A673 (cell line): ENCODE results near the gene DNAJC4. TPM values are rescaled to one million over a fixed set of nuclear protein-coding genes. Genes with fewer than 3 reads are reported as not detected.

Experiments used
- BruUV-seq: library from RNA; stranded (reverse); fragments of 400-500 nt; replicated peaks from 2 replicates; lab custom pipeline; 2021; lab: Mats Ljungman, UMichigan
- CTCF ChIA-PET: fragments of 300-600 bp; sonication (Branson Sonifier 250); formaldehyde crosslinking; loops from one replicate; lab custom pipeline; 2022; ENCODE audit warnings: antibody characterized with exemption; lab: Charles Lee
- POLR2A ChIA-PET: fragments of 300-600 bp; sonication (Branson Sonifier 250); formaldehyde crosslinking; loops from one replicate; lab custom pipeline; 2022; ENCODE audit warnings: antibody characterized with exemption; ENCODE audit not compliant: low non-redundant PET; lab: Charles Lee
- DNase-seq: peaks from one replicate; pipeline ENCODE4 v3.0.0-alpha.2; 2015; ENCODE audit warnings: low spot score
- H3K27ac ChIP-seq: fragments of 200-600 bp; sonication (generic); 2 replicates; pipeline ENCODE4 v1.5.1; 2016; ENCODE audit warnings: mixed run types, low read depth, mild to moderate bottlenecking, mixed read lengths, antibody characterized with exemption, low read length; ENCODE audit not compliant: poor library complexity, severe bottlenecking
- H3K27me3 ChIP-seq: fragments of 200-600 bp; sonication (generic); replicated peaks from 2 replicates; pipeline ENCODE4 v1.6.1; 2017; ENCODE audit warnings: mixed run types, low read depth, mild to moderate bottlenecking, mixed read lengths, antibody characterized with exemption, low read length; ENCODE audit not compliant: insufficient read depth, poor library complexity
- H3K36me3 ChIP-seq: fragments of 200-600 bp; sonication (generic); 2 replicates; pipeline ENCODE4 v1.6.1; 2016; ENCODE audit warnings: mixed run types, mild to moderate bottlenecking, mixed read lengths, antibody characterized with exemption, low read length; ENCODE audit not compliant: insufficient read depth, poor library complexity, severe bottlenecking
- H3K4me1 ChIP-seq: fragments of 200-600 bp; sonication (generic); 2 replicates; pipeline ENCODE4 v1.6.1; 2017; ENCODE audit warnings: mixed run types, mild to moderate bottlenecking, mixed read lengths, antibody characterized with exemption, low read length; ENCODE audit not compliant: insufficient read depth, poor library complexity, severe bottlenecking
- H3K4me3 ChIP-seq: fragments of 200-600 bp; sonication (generic); 2 replicates; pipeline ENCODE4 v1.5.1; 2016; ENCODE audit warnings: low read depth, mixed run types, mild to moderate bottlenecking, mixed read lengths, low read length; ENCODE audit not compliant: poor library complexity, severe bottlenecking
- H3K9me3 ChIP-seq: fragments of 200-600 bp; sonication (generic); 2 replicates; pipeline ENCODE4 v1.6.1; 2016; ENCODE audit warnings: mixed run types, low read depth, mild to moderate bottlenecking, mixed read lengths, antibody characterized with exemption, low read length; ENCODE audit not compliant: poor library complexity, severe bottlenecking
- EZH2 ChIP-seq: fragments of 200-600 bp; sonication (generic); IDR thresholded peaks from 2 replicates; pipeline ENCODE4 v1.6.1; 2017; ENCODE audit warnings: borderline replicate concordance, low read depth, mild to moderate bottlenecking, mixed read lengths, antibody characterized with exemption, low read length; ENCODE audit not compliant: poor library complexity, severe bottlenecking
- intact Hi-C: fragments of 100-400 bp; cut with micrococcal nuclease; formaldehyde crosslinking; loops from one replicate; pipeline ENCODE4 v1.10.0; 2022; ENCODE audit not compliant: unreplicated experiment
- total RNA-seq: library from RNA; stranded (reverse); gene quantifications from 2 replicates; pipeline ENCODE4 v1.2.3, GENCODE V29; 2021
- TF ChIP-seq, protein P1 (sequence below): fragments of 300-800, 200-600 bp; sonication (generic); conservative IDR thresholded peaks from 2 replicates; pipeline ENCODE4 v1.5.1; 2017; ENCODE audit warnings: low read depth, mild to moderate bottlenecking, antibody characterized with exemption, low read length, moderate library complexity, mixed read lengths

DNAJC4 gene
- total RNA-seq, 1 experiment from 2014 or later: 20.2 TPM

DNA sequence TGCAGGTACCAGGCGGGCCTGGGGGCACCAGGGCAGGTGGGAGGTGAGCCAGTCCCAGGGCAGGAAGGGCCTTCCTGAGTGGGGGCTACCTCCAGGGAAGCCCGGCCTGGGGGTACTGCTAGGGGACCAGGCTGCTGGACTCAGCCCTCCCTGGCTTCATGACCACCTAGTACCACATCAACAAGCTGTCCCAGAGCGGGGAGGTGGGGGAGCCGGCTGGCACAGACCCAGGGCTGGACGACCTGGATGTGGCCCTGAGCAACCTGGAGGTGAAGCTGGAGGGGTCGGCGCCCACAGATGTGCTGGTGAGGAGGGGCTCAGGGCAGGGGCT lies 11.0 kb upstream of the DNAJC4 start:
- TF ChIP-seq, protein P1, sequence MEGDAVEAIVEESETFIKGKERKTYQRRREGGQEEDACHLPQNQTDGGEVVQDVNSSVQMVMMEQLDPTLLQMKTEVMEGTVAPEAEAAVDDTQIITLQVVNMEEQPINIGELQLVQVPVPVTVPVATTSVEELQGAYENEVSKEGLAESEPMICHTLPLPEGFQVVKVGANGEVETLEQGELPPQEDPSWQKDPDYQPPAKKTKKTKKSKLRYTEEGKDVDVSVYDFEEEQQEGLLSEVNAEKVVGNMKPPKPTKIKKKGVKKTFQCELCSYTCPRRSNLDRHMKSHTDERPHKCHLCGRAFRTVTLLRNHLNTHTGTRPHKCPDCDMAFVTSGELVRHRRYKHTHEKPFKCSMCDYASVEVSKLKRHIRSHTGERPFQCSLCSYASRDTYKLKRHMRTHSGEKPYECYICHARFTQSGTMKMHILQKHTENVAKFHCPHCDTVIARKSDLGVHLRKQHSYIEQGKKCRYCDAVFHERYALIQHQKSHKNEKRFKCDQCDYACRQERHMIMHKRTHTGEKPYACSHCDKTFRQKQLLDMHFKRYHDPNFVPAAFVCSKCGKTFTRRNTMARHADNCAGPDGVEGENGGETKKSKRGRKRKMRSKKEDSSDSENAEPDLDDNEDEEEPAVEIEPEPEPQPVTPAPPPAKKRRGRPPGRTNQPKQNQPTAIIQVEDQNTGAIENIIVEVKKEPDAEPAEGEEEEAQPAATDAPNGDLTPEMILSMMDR: no peak
- no peak for TF ChIP-seq EZH2
- peaks cover 14% of the 10 kb centered on the region for H3K4me1 ChIP-seq
- BruUV-seq: no TSS peak
- H3K27me3 ChIP-seq: no peaks in the 10 kb centered on the region
- intact Hi-C loops: no loop called here
- no peak for DNase-seq
- peaks cover 48% of the 10 kb centered on the region for H3K36me3 ChIP-seq
- ChIA-PET POLR2A (no interaction called here), CTCF (no interaction called here)
- no peak overlapping the region for H3K4me3 ChIP-seq
- H3K27ac ChIP-seq: no peak overlapping the region
- no peaks in the 10 kb centered on the region for H3K9me3 ChIP-seq

DNA sequence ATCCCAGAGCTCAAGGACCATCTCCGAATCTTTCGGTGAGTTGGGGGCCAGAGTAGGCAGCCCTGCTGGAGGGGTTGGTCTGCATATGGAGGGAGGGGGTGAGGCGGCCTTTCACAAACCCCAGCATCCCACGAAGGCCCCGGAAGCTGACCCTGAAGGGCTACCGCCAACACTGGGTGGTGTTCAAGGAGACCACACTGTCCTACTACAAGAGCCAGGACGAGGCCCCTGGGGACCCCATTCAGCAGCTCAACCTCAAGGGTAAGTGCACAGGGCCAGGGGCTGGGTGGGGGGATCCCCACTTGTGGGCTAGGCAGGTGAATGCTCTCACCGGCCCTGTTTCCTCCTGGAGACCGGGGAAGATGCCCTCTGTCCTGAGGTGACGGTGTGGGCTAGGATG lies 10.6 kb upstream of the DNAJC4 start:
- intact Hi-C loops: no loop called here
- no peak for DNase-seq
- Histone ChIP-seq H3K4me3 (no peak overlapping the region), H3K4me1 (peaks cover 11% of the 10 kb centered on the region), H3K36me3 (peaks cover 52% of the 10 kb centered on the region), H3K27ac (no peak overlapping the region), H3K9me3 (no peaks in the 10 kb centered on the region), H3K27me3 (no peaks in the 10 kb centered on the region)
- POLR2A ChIA-PET: no interaction called here
- CTCF ChIA-PET: no interaction called here
- BruUV-seq: no TSS peak
- TF ChIP-seq EZH2: no peak
- TF ChIP-seq, protein P1: no peak

DNA sequence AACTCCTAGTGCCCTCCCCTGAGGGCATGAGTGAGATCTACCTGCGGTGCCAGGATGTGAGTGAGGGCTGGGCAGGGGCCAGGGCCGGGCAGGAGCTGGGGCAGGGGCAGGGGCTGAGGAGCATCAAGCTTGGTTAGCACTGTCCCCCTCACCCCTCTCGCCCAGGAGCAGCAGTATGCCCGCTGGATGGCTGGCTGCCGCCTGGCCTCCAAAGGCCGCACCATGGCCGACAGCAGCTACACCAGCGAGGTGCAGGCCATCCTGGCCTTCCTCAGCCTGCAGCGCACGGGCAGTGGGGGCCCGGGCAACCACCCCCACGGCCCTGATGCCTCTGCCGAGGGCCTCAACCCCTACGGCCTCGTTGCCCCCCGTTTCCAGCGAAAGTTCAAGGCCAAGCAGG lies 10.1 kb upstream of the DNAJC4 start:
- no peak for TF ChIP-seq EZH2
- TF ChIP-seq, protein P1: no peak
- ChIA-PET CTCF (no interaction called here), POLR2A (no interaction called here)
- peaks cover 10% of the 10 kb centered on the region for H3K4me1 ChIP-seq
- H3K27ac ChIP-seq: no peak overlapping the region
- no peak for DNase-seq
- H3K27me3 ChIP-seq: no peaks in the 10 kb centered on the region
- H3K9me3 ChIP-seq: no peaks in the 10 kb centered on the region
- intact Hi-C loops: no loop called here
- no TSS peak for BruUV-seq
- H3K36me3 ChIP-seq: peaks cover 47% of the 10 kb centered on the region
- H3K4me3 ChIP-seq: no peak overlapping the region
